HL-60 (cell line): ENCODE results near the gene TDRD12.
"Not testable (repeated sequence)": the region's sequence is repeated elsewhere in the genome, so short reads cannot be mapped to it uniquely, and the experiment has no call there.

ENCODE experiments used
- DNase-seq, 2 experiments: peaks; one replicate each; pipeline ENCODE4 v3.0.0-alpha.2; 2010 to 2020; ENCODE audit warnings: low read depth in 1 of 2, low spot score in 1 of 2
- H3K27ac ChIP-seq: fragments of 250-450 bp; sonication (Bioruptor Pico); replicated peaks from 2 replicates; pipeline ENCODE4 v1.5.1; 2020; ENCODE audit warnings: mild to moderate bottlenecking, moderate library complexity
- H3K27me3 ChIP-seq: fragments of 250-450 bp; sonication (Bioruptor Pico); 2 replicates; pipeline ENCODE4 v1.5.1; 2021; ENCODE audit warnings: mild to moderate bottlenecking, moderate library complexity; ENCODE audit not compliant: insufficient read depth, poor library complexity, severe bottlenecking
- H3K4me3 ChIP-seq: replicated peaks from 2 replicates; pipeline ENCODE4 v1.5.1; 2011; ENCODE audit warnings: mild to moderate bottlenecking, control low read depth, low read length; ENCODE audit not compliant: insufficient read depth
- GABPA ChIP-seq: IDR thresholded peaks from 2 replicates; pipeline ENCODE4 v1.6.1; 2012; ENCODE audit warnings: low read depth
- POLR2AphosphoS5 ChIP-seq: IDR thresholded peaks from 2 replicates; pipeline ENCODE4 v1.6.1; 2012; ENCODE audit warnings: low read depth
- SPI1 ChIP-seq: IDR thresholded peaks from 2 replicates; pipeline ENCODE4 v1.6.1; 2012; ENCODE audit warnings: low read depth, mild to moderate bottlenecking, borderline replicate concordance
- TF ChIP-seq, protein P1 (sequence below): IDR thresholded peaks from one replicate; pipeline ENCODE4 v1.5.1; 2011; ENCODE audit warnings: low read length, control low read depth, inconsistent platforms; ENCODE audit not compliant: insufficient read depth
- TF ChIP-seq, protein P2 (sequence below): IDR thresholded peaks from 2 replicates; pipeline ENCODE4 v1.6.1; 2012; ENCODE audit warnings: low read depth; ENCODE audit not compliant: insufficient replicate concordance

Gene TDRD12

DNA sequence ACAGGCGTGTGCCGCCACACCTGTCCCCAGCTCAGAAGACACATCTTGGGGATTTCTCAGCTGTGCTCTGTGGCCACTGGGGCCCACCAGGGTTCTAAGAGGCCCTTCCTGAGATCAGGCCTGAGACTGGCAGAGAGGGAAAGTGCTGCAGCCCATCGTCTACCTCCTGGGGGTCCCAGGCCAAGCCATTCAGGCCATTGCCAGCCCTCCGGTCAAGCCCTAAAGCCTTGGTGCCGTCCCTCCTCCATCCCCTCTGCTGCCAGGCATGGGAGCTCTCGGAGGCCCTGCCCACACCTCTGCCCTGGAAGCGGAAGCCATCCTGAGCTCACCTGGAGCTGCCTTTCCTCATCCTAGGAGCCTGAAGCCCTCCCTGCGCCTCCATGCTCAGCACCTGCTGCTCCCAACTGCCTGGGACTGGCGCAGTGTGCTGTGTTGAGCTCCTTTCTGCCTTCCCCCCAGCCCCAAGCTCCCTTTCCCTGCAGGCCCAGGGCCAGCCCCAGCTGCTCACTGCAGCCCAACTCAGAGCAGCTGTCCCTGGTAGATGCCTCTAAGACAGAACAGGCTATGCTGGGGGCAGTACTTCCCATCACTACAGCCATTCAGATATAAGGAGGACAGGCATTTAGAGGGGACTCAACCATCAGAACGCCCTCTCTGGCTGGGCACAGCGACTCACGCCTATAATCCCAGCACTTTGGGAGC lies 147.1 kb downstream of the TDRD12 start:
- H3K27ac ChIP-seq, result no peak overlapping the region
- H3K27me3 ChIP-seq, result no peaks in the 10 kb centered on the region
- TF ChIP-seq POLR2AphosphoS5 (no peak), SPI1 (no peak), GABPA (no peak)
- TF ChIP-seq, protein P1, sequence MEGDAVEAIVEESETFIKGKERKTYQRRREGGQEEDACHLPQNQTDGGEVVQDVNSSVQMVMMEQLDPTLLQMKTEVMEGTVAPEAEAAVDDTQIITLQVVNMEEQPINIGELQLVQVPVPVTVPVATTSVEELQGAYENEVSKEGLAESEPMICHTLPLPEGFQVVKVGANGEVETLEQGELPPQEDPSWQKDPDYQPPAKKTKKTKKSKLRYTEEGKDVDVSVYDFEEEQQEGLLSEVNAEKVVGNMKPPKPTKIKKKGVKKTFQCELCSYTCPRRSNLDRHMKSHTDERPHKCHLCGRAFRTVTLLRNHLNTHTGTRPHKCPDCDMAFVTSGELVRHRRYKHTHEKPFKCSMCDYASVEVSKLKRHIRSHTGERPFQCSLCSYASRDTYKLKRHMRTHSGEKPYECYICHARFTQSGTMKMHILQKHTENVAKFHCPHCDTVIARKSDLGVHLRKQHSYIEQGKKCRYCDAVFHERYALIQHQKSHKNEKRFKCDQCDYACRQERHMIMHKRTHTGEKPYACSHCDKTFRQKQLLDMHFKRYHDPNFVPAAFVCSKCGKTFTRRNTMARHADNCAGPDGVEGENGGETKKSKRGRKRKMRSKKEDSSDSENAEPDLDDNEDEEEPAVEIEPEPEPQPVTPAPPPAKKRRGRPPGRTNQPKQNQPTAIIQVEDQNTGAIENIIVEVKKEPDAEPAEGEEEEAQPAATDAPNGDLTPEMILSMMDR, result no peak
- TF ChIP-seq, protein P2, sequence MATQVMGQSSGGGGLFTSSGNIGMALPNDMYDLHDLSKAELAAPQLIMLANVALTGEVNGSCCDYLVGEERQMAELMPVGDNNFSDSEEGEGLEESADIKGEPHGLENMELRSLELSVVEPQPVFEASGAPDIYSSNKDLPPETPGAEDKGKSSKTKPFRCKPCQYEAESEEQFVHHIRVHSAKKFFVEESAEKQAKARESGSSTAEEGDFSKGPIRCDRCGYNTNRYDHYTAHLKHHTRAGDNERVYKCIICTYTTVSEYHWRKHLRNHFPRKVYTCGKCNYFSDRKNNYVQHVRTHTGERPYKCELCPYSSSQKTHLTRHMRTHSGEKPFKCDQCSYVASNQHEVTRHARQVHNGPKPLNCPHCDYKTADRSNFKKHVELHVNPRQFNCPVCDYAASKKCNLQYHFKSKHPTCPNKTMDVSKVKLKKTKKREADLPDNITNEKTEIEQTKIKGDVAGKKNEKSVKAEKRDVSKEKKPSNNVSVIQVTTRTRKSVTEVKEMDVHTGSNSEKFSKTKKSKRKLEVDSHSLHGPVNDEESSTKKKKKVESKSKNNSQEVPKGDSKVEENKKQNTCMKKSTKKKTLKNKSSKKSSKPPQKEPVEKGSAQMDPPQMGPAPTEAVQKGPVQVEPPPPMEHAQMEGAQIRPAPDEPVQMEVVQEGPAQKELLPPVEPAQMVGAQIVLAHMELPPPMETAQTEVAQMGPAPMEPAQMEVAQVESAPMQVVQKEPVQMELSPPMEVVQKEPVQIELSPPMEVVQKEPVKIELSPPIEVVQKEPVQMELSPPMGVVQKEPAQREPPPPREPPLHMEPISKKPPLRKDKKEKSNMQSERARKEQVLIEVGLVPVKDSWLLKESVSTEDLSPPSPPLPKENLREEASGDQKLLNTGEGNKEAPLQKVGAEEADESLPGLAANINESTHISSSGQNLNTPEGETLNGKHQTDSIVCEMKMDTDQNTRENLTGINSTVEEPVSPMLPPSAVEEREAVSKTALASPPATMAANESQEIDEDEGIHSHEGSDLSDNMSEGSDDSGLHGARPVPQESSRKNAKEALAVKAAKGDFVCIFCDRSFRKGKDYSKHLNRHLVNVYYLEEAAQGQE, result no peak
- DNase-seq, result no peak
- H3K4me3 ChIP-seq, result no peak overlapping the region

DNA sequence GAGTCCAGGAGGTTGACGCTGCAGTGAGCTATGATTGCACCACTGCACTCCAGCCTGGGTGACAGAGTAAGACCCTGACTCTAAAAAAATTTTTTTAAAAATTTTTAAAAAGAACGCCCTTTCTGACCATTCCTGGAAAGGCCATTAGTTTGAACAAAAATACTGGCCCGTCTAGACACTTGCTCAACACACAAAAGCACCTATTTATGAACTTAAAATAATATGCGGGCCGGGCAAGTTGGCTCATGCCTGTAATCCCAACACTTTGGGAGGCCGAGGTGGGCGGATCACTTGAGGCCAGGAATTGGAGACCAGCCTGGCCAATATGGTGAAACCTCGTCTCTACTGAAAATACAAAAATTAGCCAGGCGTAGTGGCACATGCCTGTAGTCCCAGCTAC lies 147.9 kb downstream of the TDRD12 start:
- not testable (repeated sequence) for H3K4me3 ChIP-seq, H3K27me3 ChIP-seq, H3K27ac ChIP-seq, DNase-seq

DNA sequence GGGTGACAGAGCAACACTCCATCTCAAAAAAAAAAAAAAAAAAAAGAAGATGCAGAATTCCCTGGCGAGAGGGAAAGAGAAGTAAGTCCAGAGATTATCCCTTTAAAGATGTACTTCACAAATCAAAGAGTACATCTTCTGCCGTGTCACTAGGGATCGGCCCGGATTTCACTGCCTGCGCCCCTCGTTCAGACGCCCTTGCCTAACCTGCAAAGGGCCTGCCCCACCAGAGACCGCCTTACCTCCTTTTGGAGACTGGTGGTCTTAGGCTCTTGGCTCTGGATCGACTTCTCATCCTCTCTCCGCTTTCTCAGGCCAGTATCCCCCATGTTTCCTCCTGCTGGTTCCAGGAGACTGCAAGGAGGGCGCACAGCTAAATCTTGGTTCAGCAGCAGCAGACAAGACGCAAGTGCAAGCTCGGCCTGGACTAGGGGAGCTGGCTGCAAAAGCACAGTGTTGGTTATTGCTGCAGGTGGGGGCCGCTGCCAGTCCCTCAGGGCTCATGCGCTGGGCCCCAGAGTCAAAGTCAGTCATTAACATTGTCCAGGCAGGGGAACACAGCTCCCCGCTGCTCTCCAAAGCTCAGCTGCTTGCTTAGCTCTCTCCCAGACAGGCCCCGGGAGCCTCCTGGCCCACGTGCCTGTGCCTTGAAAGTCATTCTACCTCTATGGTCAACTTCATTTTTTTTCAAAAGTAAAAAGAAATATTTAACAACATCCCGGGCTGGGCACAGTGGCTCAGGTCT lies 148.8 kb downstream of the TDRD12 start:
- H3K4me3 ChIP-seq, result no peak overlapping the region
- TF ChIP-seq GABPA (no peak), SPI1 (no peak), POLR2AphosphoS5 (no peak)
- TF ChIP-seq, protein P2, result no peak
- TF ChIP-seq, protein P1, result no peak
- H3K27ac ChIP-seq, result no peak overlapping the region
- H3K27me3 ChIP-seq, result no peaks in the 10 kb centered on the region
- no peak for DNase-seq

DNA sequence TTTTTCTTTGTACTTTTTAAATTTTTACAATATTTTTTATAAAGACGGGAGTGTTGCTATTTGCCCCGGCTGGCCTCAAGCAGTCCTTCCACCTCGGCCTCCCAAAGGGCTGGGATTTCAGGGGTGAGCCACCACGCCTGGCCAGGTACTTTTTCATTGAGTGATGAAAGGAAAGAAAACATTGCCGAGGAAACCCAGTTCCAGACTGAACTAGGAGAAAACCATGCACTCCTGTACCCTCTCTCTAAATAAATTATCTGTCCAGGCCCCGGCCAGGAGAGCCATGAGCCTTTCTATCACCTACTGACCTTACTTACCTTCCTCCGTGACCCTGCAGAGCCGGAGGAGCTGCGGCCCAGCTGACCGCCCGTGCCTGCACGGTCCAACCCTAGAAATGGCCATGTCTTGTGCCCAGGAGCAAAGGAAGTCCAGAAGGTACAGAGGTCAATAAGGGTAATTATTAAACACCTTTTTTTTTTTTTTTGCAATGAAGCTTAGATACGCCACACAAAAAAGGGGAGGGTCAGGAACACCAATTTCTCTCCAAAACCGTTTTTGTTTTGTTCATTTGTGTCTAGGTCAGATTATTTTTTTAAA lies 149.9 kb downstream of the TDRD12 start, which contains the start of gene SLC7A9:
Gene SLC7A9, minus strand, starts transcription at position 399 of the 597 bp plus-strand sequence. CDS start 1,233 bp downstream, outside the sequence.
- TF ChIP-seq GABPA, result no peak
- TF ChIP-seq, protein P1, result no peak
- TF ChIP-seq POLR2AphosphoS5, result no peak
- TF ChIP-seq, protein P2, result no peak
- TF ChIP-seq SPI1, result no peak
- Histone ChIP-seq H3K27me3 (no peaks in the 10 kb centered on the region), H3K4me3 (no peak within 1 kb of the TSS), H3K27ac (no peak within 1 kb of the TSS)
- DNase-seq, result no peak
